Measurements from ENCODE around the gene TGFBI.

- TF ChIP-seq SIN3A (IDR thresholded peaks at IDR 0.05; ENCODE audit: borderline replicate concordance, insufficient read depth, low read length) (no peak), REST (IDR thresholded peaks at IDR 0.05; ENCODE audit: insufficient read depth in 1 of 2, low read depth in 2 of 2, low read length in 2 of 2) (0 out of 4 replicates have a peak, but pooled peaks of 1 of the 2 experiments have one; percentile 33)
Observed at GRCh38 chr5:135995976-135996375, 32.8 kb upstream of the TGFBI start.
